ENCODE data around the gene LRRC75B. TPM values are rescaled to one million over a fixed set of nuclear protein-coding genes. Genes with fewer than 3 reads are reported as not detected.

LRRC75B gene
- total RNA-seq, 1 donor from 2014 or later, result 6.2 TPM

GRCh38 chr22:24587251-24587650 lies 5.6 kb downstream of the LRRC75B start:
- peaks cover 19% of the 10 kb centered on the region for H3K4me1 ChIP-seq (ENCODE audit: insufficient read depth, low read length)
- H3K36me3 Mint-ChIP-seq (ENCODE audit: low read depth, unreplicated experiment), result peaks cover under 1% of the 10 kb centered on the region
- no peaks in the 10 kb centered on the region for H3K9me3 ChIP-seq (ENCODE audit: insufficient read depth, low read depth, low read length)
- peaks cover 9% of the 10 kb centered on the region for H3K4me1 Mint-ChIP-seq (ENCODE audit: low read depth, unreplicated experiment)
- no peak overlapping the region for H3K9ac ChIP-seq (ENCODE audit: low read length)
- H3K4me2 ChIP-seq (ENCODE audit: low read length), result no peak overlapping the region
- H3K27ac ChIP-seq (ENCODE audit: low read depth, low read length), result no peak overlapping the region
- H4K20me1 ChIP-seq (ENCODE audit: insufficient read depth, low read length), result no peaks in the 10 kb centered on the region
- TF ChIP-seq CTCF (IDR thresholded peaks at IDR 0.05; ENCODE audit: insufficient read depth, low read depth, low read length) (no peak), EZH2 (IDR thresholded peaks at IDR 0.05; ENCODE audit: insufficient read depth, low read length) (no peak)
- H2AFZ ChIP-seq (ENCODE audit: low read depth, low read length), result no peak overlapping the region
- no peak overlapping the region for H3K4me3 ChIP-seq (ENCODE audit: insufficient read depth, low read depth, low read length)
- no peak overlapping the region for H3K27ac Mint-ChIP-seq (ENCODE audit: unreplicated experiment)
- H3K27me3 Mint-ChIP-seq (ENCODE audit: low read depth, unreplicated experiment), result no peaks in the 10 kb centered on the region
- H3K4me3 Mint-ChIP-seq (ENCODE audit: unreplicated experiment), result no peak overlapping the region
- H3K27me3 ChIP-seq (ENCODE audit: insufficient read depth, low read length), result no peaks in the 10 kb centered on the region
- H3K79me2 ChIP-seq (ENCODE audit: insufficient read depth, low read length), result no peaks in the 10 kb centered on the region
- no peaks in the 10 kb centered on the region for H3K9me3 Mint-ChIP-seq (ENCODE audit: unreplicated experiment)
- no peaks in the 10 kb centered on the region for H3K36me3 ChIP-seq (ENCODE audit: insufficient read depth, low read length)
- DNase-seq (ENCODE audit: low read depth) (no peak), FAIRE-seq (no peak)

DNA sequence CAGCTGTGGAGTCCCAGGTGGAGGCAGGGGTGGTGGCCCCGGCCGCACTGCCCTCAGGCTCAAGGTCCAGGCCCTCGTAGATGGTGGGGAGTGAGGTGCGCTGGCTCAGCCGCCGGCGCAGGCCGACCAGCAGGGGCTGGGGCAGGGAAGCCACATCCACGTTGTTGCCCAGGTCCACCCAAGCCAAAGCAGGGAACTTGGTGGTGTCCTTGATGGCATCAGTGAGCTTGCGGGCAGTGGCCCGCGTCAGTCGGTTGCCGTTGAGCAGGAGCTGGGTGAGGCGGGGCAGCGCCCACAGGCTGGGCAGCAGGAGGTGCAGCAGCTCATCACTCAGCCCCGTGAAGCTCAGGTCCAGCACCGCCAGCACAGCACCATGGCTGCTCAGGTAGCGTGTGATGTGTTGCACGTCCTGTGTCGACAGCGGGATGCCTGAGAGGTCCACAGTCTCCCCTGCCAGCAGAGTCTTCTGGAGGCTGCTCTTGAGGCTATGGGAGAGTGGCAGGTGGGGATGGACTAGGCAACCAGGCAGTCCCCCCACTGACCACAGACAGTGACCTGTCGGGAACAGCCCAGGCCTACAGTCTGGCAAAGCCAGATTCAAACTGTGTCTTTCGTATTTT lies 6.8 kb downstream of the LRRC75B start:
- H3K27me3 ChIP-seq (ENCODE audit: insufficient read depth, low read length), result no peaks in the 10 kb centered on the region
- H3K79me2 ChIP-seq (ENCODE audit: insufficient read depth, low read length), result no peaks in the 10 kb centered on the region
- H4K20me1 ChIP-seq (ENCODE audit: insufficient read depth, low read length), result no peaks in the 10 kb centered on the region
- H3K4me2 ChIP-seq (ENCODE audit: low read length), result no peak overlapping the region
- TF ChIP-seq CTCF (IDR thresholded peaks at IDR 0.05; ENCODE audit: insufficient read depth, low read depth, low read length), result no peak
- no peak for TF ChIP-seq EZH2 (IDR thresholded peaks at IDR 0.05; ENCODE audit: insufficient read depth, low read length)
- DNase-seq (ENCODE audit: low read depth) (no peak), FAIRE-seq (no peak)
- H3K4me3 Mint-ChIP-seq (ENCODE audit: unreplicated experiment), result no peak overlapping the region
- no peak overlapping the region for H3K9ac ChIP-seq (ENCODE audit: low read length)
- H3K36me3 ChIP-seq (ENCODE audit: insufficient read depth, low read length), result no peaks in the 10 kb centered on the region
- H3K9me3 ChIP-seq (ENCODE audit: insufficient read depth, low read depth, low read length), result no peaks in the 10 kb centered on the region
- H3K27ac ChIP-seq (ENCODE audit: low read depth, low read length), result no peak overlapping the region
- no peaks in the 10 kb centered on the region for H3K27me3 Mint-ChIP-seq (ENCODE audit: low read depth, unreplicated experiment)
- no peak overlapping the region for H3K4me3 ChIP-seq (ENCODE audit: insufficient read depth, low read depth, low read length)
- H3K27ac Mint-ChIP-seq (ENCODE audit: unreplicated experiment), result no peak overlapping the region
- H3K9me3 Mint-ChIP-seq (ENCODE audit: unreplicated experiment), result no peaks in the 10 kb centered on the region
- peaks cover 16% of the 10 kb centered on the region for H3K4me1 ChIP-seq (ENCODE audit: insufficient read depth, low read length)
- peaks cover 6% of the 10 kb centered on the region for H3K4me1 Mint-ChIP-seq (ENCODE audit: low read depth, unreplicated experiment)
- no peaks in the 10 kb centered on the region for H3K36me3 Mint-ChIP-seq (ENCODE audit: low read depth, unreplicated experiment)
- no peak overlapping the region for H2AFZ ChIP-seq (ENCODE audit: low read depth, low read length)

- no peaks in the 10 kb centered on the region for H3K36me3 Mint-ChIP-seq (ENCODE audit: low read depth, unreplicated experiment)
- Histone ChIP-seq H3K27me3 (ENCODE audit: insufficient read depth, low read length) (no peaks in the 10 kb centered on the region), H2AFZ (ENCODE audit: low read depth, low read length) (no peak overlapping the region), H3K36me3 (ENCODE audit: insufficient read depth, low read length) (no peaks in the 10 kb centered on the region), H3K27ac (ENCODE audit: low read depth, low read length) (no peak overlapping the region), H3K9ac (ENCODE audit: low read length) (no peak overlapping the region), H3K79me2 (ENCODE audit: insufficient read depth, low read length) (no peaks in the 10 kb centered on the region), H3K4me3 (ENCODE audit: insufficient read depth, low read depth, low read length) (no peak overlapping the region), H3K9me3 (ENCODE audit: insufficient read depth, low read depth, low read length) (no peaks in the 10 kb centered on the region), H3K4me1 (ENCODE audit: insufficient read depth, low read length) (peaks cover 16% of the 10 kb centered on the region), H4K20me1 (ENCODE audit: insufficient read depth, low read length) (no peaks in the 10 kb centered on the region), H3K4me2 (ENCODE audit: low read length) (no peak overlapping the region)
- TF ChIP-seq CTCF (IDR thresholded peaks at IDR 0.05; ENCODE audit: insufficient read depth, low read depth, low read length), result no peak
- TF ChIP-seq EZH2 (IDR thresholded peaks at IDR 0.05; ENCODE audit: insufficient read depth, low read length), result no peak
- no peak for DNase-seq (ENCODE audit: low read depth)
- FAIRE-seq, result no peak
- no peaks in the 10 kb centered on the region for H3K27me3 Mint-ChIP-seq (ENCODE audit: low read depth, unreplicated experiment)
- H3K4me1 Mint-ChIP-seq (ENCODE audit: low read depth, unreplicated experiment), result peaks cover 6% of the 10 kb centered on the region
- no peak overlapping the region for H3K27ac Mint-ChIP-seq (ENCODE audit: unreplicated experiment)
- no peaks in the 10 kb centered on the region for H3K9me3 Mint-ChIP-seq (ENCODE audit: unreplicated experiment)
- H3K4me3 Mint-ChIP-seq (ENCODE audit: unreplicated experiment), result no peak overlapping the region
Observed at GRCh38 chr22:24585461-24585860, 7.4 kb downstream of the LRRC75B start.

All from astrocyte (in vitro differentiated cells and primary cell).